ENCODE data around the gene PLXND1.
"Not testable (repeated sequence)": the region's sequence is repeated elsewhere in the genome, so short reads cannot be mapped to it uniquely, and the experiment has no call there.

The PLXND1 gene

DNA sequence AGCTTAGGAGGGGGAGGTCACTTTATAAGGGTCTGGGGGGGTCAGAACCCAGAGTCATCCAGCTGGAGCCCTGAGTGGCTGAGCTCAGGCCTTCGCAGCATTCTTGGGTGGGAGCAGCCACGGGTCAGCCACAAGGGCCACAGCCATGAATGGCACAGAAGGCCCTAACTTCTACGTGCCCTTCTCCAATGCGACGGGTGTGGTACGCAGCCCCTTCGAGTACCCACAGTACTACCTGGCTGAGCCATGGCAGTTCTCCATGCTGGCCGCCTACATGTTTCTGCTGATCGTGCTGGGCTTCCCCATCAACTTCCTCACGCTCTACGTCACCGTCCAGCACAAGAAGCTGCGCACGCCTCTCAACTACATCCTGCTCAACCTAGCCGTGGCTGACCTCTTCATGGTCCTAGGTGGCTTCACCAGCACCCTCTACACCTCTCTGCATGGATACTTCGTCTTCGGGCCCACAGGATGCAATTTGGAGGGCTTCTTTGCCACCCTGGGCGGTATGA, 77.8 kb downstream of the PLXND1 start, which contains the start of gene RHO:
Gene RHO (plus strand): TSS at position 51 of the 512 bp plus-strand sequence. CDS start 95 bp downstream, at position 146.
- DNase-seq (ENCODE audit: low read depth, low spot score), result no peak

- no peak for DNase-seq (ENCODE audit: low read depth, low spot score)
Observed at GRCh38 chr3:129527262-129527661, 79.2 kb downstream of the PLXND1 start.

GRCh38 chr3:129526121-129526900, 80.2 kb downstream of the PLXND1 start:
- DNase-seq (ENCODE audit: low read depth, low spot score), result peak; percentile 66

DNA sequence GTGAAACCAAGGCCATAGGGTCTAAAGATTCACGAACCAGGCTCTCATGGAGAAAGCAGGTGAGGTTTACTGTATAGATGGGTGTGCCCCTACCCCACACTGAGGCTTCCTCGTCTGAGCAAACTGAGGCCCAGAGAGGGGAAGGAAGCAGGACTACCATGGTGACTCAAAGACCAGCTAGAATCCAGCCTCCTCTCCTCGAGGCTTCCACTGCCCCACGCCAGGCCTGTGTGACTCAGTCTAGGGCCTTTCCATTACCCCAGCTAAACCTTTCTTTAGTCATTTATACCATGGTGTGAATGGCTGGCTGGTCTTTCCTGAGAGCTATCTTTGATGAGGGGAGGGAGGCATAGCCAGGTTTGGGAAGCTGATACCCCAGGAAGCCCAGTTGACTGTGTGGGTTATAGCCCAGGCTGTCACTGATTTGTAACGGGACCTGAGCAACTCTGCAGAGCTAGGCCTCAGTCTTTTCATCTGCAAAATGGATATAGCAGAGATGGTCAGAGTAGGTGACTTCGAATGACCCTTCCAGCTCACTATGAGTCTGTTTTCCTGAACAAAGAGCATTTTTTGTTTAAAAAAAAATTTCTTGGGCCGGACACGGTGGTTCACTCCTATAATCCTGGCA, 81.0 kb downstream of the PLXND1 start:
- DNase-seq (ENCODE audit: low read depth, low spot score), result no peak

DNA sequence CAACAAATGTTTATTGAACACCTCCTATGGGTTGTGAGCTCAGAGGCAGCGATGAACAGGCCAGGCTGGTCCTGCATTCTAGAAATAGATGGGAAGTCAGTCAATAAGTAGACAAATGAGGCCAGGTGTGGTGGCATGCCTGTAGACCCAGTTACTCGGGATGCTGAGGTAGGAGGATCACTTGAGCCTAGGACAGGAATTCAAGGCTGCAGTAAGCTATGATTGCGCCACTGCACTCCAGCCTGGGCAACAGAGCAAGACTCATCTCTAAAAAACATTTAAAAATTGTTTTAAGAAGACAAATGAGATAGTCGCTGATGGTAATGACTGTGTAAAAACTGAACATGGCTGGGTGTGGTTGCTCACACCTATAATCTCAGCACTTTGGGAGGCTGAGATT, 82.4 kb downstream of the PLXND1 start:
- no peak for DNase-seq (ENCODE audit: low read depth, low spot score)

GRCh38 chr3:129522953-129523352, 83.5 kb downstream of the PLXND1 start:
- no peak for DNase-seq (ENCODE audit: low read depth, low spot score)

DNA sequence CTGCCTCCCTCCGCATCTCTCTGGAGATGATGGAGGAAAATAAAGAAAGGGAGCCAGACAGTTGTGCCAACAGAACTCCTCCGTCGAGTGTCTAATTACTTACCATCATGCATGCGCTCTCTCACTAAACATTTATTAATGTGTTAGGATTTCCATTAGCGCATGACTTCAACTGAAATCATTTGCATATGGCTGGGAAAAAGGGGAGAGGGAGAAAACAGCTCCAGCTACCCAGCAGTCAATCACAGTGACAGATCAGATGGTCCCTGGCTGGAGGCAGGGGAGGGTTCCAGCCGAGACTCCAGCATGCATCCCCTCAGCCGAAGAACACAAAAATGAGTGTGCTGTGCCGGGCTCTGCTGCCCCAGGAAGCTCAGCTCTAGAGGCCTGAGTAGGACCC, 84.9 kb downstream of the PLXND1 start:
- DNase-seq (ENCODE audit: low read depth, low spot score), result no peak

DNA sequence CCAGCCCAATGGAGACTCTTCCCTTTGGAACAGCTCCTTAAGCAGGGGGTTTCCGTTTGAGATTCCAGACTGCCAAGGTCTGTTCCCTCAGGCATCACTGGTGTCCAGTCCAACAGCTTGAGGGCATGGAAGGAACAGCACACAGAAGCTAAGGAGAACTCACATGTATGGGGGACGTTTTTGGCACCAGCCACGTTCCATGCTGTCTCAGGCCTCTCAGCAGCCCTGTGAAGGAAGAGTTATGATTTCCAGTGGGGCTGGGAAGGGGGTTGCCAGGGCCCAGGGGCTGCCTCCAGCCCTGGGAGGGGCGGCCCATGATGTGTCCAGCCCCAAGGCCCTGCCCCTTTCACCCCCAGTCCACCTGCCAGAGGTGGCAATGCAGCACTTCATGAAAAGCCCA, 85.5 kb downstream of the PLXND1 start:
- no peak for DNase-seq (ENCODE audit: low read depth, low spot score)

DNA sequence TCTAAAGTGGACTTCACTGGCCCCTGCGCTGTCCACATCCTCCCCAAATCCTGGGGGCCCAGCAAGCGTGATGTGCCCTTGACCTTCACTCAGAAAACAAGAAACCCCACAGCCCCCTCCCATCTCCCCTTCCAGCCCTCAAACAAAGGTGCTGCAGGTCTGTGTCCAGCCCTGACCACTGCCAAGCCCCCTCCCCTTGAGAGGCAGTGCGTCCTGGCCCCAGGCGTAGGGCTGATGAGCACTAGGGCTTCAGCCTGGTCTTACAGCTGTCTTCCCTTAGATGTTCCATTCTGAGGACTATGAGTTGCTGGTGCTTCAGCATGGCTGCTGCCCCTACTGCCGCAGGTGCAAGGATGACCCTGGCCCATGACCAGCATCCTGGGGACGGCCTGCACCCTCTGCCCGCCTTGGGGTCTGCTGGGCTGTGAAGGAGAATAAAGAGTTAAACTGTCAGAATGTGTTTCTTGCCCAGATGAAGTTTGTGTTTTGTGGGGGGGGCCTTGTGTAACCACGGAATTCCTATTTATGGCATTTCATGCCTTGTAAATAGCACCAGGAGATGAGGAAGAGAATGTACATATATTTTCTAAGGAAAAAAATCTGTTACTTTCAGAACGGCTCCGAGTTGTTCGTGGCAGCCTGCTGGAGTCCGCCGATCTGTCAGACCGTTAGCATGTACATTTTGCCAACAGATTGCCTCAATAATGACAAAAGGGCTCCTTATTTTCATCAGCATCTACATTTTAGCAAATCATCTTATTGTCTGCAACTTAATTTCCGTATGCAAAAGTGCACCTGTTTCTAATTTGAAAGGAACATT, 86.4 kb downstream of the PLXND1 start:
- no peak for DNase-seq (ENCODE audit: low read depth, low spot score)

DNA sequence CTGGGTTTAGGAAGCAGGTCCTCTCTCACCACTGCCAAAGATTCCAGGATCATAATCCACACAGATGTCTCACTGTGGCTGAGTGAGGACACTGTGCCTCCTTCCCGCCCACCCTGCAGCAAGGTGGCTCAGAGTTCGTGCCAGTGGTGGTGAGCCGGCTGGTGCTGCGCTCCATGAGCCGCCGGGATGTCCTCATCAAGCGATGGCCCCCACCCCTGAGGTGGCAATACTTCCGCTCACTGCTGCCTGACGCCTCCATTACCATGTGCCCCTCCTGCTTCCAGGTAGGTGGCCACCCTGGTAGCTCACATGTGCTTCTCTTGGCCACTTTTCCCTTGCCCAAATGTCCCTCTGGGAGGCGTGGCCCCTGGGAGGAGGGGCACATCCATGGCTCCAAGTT, 87.0 kb downstream of the PLXND1 start:
- DNase-seq (ENCODE audit: low read depth, low spot score), result no peak

DNA sequence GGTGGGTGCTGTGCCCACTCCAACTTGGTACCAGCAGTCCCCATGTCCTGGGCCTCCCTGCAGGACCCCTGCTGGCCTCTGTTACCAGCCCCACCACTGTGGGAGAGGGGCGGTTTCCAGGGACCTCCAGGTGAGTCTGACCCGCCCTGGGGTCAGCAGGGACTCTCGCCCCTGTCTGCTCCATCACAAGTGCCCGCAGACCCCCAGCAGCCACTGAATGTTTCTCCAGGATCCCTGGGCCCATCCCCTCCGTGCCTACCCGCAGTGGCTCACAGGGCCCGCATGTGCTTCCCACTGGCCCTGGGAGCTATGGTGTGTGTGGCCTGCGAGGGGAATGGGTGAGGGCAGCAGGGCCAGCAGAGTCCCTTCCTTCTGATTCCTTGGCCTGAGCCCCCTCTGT, 87.9 kb downstream of the PLXND1 start:
- DNase-seq (ENCODE audit: low read depth, low spot score), result no peak

GRCh38 chr3:129518038-129518561, 88.4 kb downstream of the PLXND1 start:
- no peak for DNase-seq (ENCODE audit: low read depth, low spot score)

GRCh38 chr3:129517516-129517915, 89.0 kb downstream of the PLXND1 start:
- DNase-seq (ENCODE audit: low read depth, low spot score), result no peak

DNA sequence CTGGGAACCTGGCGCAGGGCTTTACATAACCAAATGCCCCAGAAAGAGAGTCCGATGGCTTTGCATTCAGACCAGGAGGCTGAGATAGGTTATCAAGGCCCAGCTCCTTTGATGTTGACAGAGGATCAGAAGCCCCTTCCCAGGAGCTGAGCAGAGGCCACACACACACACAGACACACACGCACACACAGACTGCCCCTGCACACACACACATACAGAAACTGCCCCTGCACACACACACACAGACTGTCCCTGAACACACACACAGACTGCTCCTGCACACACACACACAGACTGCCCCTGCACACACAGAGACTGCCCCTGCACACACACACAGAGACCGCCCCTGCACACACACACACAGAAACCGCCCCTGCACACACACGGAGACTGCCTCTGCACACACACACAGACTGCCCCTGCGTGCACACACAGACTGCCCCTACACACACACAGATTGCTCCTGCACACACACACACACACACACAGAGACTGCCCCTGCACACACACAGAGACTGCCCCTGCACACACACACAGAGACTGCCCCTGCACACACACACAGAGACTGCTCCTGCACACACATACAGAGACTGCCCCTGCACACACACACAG, 90.5 kb downstream of the PLXND1 start:
- DNase-seq (ENCODE audit: low read depth, low spot score), result not testable (repeated sequence)

DNA sequence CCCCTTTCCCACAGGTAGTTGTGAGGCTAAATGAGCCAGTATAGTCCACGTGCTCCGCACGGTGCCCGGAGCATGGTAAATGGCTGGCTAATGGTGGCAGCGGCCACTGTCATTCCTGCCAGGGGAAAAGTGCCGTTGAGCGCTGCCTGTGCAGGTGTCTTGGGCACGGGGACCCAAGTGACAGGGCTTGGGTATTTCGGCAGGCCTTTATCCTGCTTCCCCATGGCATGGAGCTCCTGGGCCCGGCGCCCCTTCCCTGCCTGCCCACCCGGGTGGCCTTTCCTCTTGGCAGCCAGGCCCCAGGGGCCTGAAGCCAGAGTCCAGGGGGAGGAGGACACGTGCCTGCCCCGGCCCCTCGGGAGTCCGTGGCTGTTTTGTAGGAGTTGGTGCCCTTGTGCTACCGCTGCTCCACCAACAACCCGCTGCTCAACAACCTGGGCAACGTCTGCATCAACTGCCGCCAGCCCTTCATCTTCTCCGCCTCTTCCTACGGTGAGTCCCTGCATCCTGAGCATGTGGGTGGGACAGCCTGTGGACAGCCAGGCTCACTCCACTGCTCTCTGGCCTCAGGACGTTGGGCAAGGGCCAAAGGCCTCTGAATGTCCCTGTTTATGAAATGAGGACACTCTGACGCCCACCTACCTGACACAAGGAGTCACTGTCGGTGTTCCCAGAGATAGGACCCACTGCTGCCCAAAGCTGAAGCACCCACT, 91.2 kb downstream of the PLXND1 start:
- DNase-seq (ENCODE audit: low read depth, low spot score), result not testable (repeated sequence)

GRCh38 chr3:129514563-129514962, 91.9 kb downstream of the PLXND1 start:
- no peak for DNase-seq (ENCODE audit: low read depth, low spot score)

- DNase-seq (ENCODE audit: low read depth, low spot score), result no peak
Observed at GRCh38 chr3:129514110-129514509, 92.4 kb downstream of the PLXND1 start.

GRCh38 chr3:129513705-129514104, 92.8 kb downstream of the PLXND1 start:
- no peak for DNase-seq (ENCODE audit: low read depth, low spot score)

GRCh38 chr3:129512595-129512994, 93.9 kb downstream of the PLXND1 start:
- no peak for DNase-seq (ENCODE audit: low read depth, low spot score)

DNA sequence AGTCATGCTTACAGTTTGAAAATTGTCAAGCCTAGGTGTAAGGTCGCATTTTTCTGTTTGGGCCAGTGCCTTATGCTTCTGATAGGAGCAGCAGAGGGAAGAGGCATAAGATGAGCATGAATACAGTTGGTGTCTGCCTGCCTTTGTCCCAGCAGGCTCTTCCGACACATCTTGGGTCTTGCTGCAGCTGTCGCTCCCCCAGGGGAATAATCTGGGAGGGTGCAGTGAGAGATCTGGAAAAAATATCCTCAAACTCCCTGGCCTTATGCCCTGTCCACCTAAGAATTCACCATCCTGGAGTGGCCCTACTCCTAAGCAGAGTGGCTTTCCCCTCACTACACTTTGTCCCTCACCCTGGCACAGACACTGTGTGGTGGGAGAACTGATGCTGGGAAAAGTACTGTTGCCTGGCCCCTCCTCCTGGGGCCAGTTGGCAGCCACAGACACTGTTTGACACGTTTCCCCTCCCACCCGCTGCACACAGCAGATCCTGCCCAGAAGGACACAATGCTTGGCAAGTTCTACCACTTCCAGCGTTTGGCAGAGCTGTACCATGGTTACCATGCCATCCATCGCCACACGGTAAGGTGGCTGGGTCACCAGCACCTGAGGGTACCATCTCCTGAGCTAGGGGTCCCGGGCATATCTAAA, 99.2 kb downstream of the PLXND1 start:
- DNase-seq (ENCODE audit: low read depth, low spot score), result no peak

Measured in brain pericyte (primary cell).